ENCODE results near the gene DENND2D.

GRCh38 chr1:111190931-111191451, 9.5 kb downstream of the DENND2D start:
- TF ChIP-seq, protein P1, sequence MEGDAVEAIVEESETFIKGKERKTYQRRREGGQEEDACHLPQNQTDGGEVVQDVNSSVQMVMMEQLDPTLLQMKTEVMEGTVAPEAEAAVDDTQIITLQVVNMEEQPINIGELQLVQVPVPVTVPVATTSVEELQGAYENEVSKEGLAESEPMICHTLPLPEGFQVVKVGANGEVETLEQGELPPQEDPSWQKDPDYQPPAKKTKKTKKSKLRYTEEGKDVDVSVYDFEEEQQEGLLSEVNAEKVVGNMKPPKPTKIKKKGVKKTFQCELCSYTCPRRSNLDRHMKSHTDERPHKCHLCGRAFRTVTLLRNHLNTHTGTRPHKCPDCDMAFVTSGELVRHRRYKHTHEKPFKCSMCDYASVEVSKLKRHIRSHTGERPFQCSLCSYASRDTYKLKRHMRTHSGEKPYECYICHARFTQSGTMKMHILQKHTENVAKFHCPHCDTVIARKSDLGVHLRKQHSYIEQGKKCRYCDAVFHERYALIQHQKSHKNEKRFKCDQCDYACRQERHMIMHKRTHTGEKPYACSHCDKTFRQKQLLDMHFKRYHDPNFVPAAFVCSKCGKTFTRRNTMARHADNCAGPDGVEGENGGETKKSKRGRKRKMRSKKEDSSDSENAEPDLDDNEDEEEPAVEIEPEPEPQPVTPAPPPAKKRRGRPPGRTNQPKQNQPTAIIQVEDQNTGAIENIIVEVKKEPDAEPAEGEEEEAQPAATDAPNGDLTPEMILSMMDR (IDR thresholded peaks at IDR 0.05), result no peak
- no peak for TF ChIP-seq POLR2A (IDR thresholded peaks at IDR 0.05)
